HUES48 (cell line): ENCODE measurements around the gene SLC6A8.
"Not testable (repeated sequence)": the region's sequence is repeated elsewhere in the genome, so short reads cannot be mapped to it uniquely, and the experiment has no call there.

Experiments used
- H3K27ac ChIP-seq: one replicate; pipeline ENCODE4 v1.7.0; 2013; ENCODE audit warnings: low read depth, low read length, inconsistent platforms
- H3K27me3 ChIP-seq: 2 replicates; pipeline ENCODE4 v1.6.1; 2013; ENCODE audit warnings: mild to moderate bottlenecking, low read length; ENCODE audit not compliant: control insufficient read depth, insufficient read depth
- H3K36me3 ChIP-seq: 2 replicates; pipeline ENCODE4 v1.6.1; 2013; ENCODE audit warnings: low read length; ENCODE audit not compliant: control insufficient read depth, insufficient read depth
- H3K4me1 ChIP-seq: 2 replicates; pipeline ENCODE4 v1.6.1; 2013; ENCODE audit warnings: mild to moderate bottlenecking, low read length; ENCODE audit not compliant: control insufficient read depth, insufficient read depth
- H3K4me3 ChIP-seq: 2 replicates; pipeline ENCODE4 v1.5.1; 2013; ENCODE audit warnings: mild to moderate bottlenecking, low read depth, low read length
- H3K9ac ChIP-seq: 2 replicates; pipeline ENCODE4 v1.6.1; 2013; ENCODE audit warnings: mild to moderate bottlenecking, low read depth, low read length, moderate library complexity
- H3K9me3 ChIP-seq: 2 replicates; pipeline ENCODE4 v1.6.1; 2013; ENCODE audit warnings: low read length; ENCODE audit not compliant: control insufficient read depth, insufficient read depth

Gene SLC6A8

GRCh38 chrX:153674219-153674851, 13.4 kb upstream of the SLC6A8 start:
- Histone ChIP-seq H3K27ac (peak overlapping the region; percentile 64), H3K4me3 (no peak overlapping the region), H3K27me3 (no peaks in the 10 kb centered on the region; the same call in 1 of the 2 replicates), H3K9me3 (peaks cover 34% of the 10 kb centered on the region; the same call in 1 of the 2 replicates), H3K9ac (no peak overlapping the region), H3K36me3 (no peaks in the 10 kb centered on the region), H3K4me1 (peaks cover 7% of the 10 kb centered on the region; the same call in 1 of the 2 replicates)

GRCh38 chrX:153681175-153681574, 6.6 kb upstream of the SLC6A8 start:
- Histone ChIP-seq H3K4me1 (peaks cover 9% of the 10 kb centered on the region; the same call in 1 of the 2 replicates), H3K27me3 (no peaks in the 10 kb centered on the region), H3K4me3 (no peak overlapping the region), H3K27ac (no peak overlapping the region), H3K9ac (no peak overlapping the region), H3K36me3 (no peaks in the 10 kb centered on the region), H3K9me3 (peaks cover 30% of the 10 kb centered on the region)

GRCh38 chrX:153683486-153683885, 4.2 kb upstream of the SLC6A8 start:
- not testable (repeated sequence) for H3K27ac ChIP-seq, H3K36me3 ChIP-seq, H3K27me3 ChIP-seq, H3K4me3 ChIP-seq, H3K9ac ChIP-seq
- Histone ChIP-seq H3K4me1 (peaks cover 12% of the 10 kb centered on the region; the same call in 1 of the 2 replicates), H3K9me3 (peaks cover 26% of the 10 kb centered on the region)

- Histone ChIP-seq H3K4me3 (peak overlapping the region; percentile 15; the same call in 1 of the 2 replicates), H3K4me1 (peaks cover 12% of the 10 kb centered on the region; the same call in 1 of the 2 replicates), H3K9me3 (peaks cover 21% of the 10 kb centered on the region), H3K36me3 (no peaks in the 10 kb centered on the region), H3K27me3 (no peaks in the 10 kb centered on the region), H3K27ac (peak overlapping the region; percentile 90), H3K9ac (no peak overlapping the region)
These were observed 3.1 kb upstream of the SLC6A8 start for GRCh38 chrX:153684467-153685155.

GRCh38 chrX:153685156-153685536, 2.6 kb upstream of the SLC6A8 start:
- Histone ChIP-seq H3K4me3 (no peak overlapping the region; the same call in 1 of the 2 replicates), H3K9ac (no peak overlapping the region), H3K4me1 (peaks cover 12% of the 10 kb centered on the region; the same call in 1 of the 2 replicates), H3K27me3 (no peaks in the 10 kb centered on the region), H3K27ac (peak overlapping the region; percentile 90), H3K36me3 (0 out of 2 replicates have a peak, but pooled peaks cover 3% of the 10 kb centered on the region), H3K9me3 (peaks cover 23% of the 10 kb centered on the region)

GRCh38 chrX:153685751-153686696, 1.7 kb upstream of the SLC6A8 start:
- H3K9me3 ChIP-seq, result peaks cover 23% of the 10 kb centered on the region
- H3K9ac ChIP-seq, result no peak overlapping the region
- H3K27me3 ChIP-seq, result no peaks in the 10 kb centered on the region
- peaks cover 12% of the 10 kb centered on the region; the same call in 1 of the 2 replicates for H3K4me1 ChIP-seq
- H3K36me3 ChIP-seq, result peaks cover 8% of the 10 kb centered on the region; the same call in 1 of the 2 replicates
- peak overlapping the region; percentile 17 for H3K4me3 ChIP-seq
- H3K27ac ChIP-seq, result peak overlapping the region; percentile 90

GRCh38 chrX:153686711-153687110, 1.0 kb upstream of the SLC6A8 start:
- Histone ChIP-seq H3K9ac (no peak overlapping the region), H3K9me3 (peaks cover 19% of the 10 kb centered on the region)

GRCh38 chrX:153688071-153688470, 345 bp downstream of the SLC6A8 start:
- Histone ChIP-seq H3K4me3 (no peak overlapping the region), H3K9ac (no peak overlapping the region), H3K27ac (no peak overlapping the region), H3K9me3 (peaks cover 24% of the 10 kb centered on the region), H3K36me3 (peaks cover 21% of the 10 kb centered on the region; the same call in 1 of the 2 replicates), H3K4me1 (peaks cover 12% of the 10 kb centered on the region; the same call in 1 of the 2 replicates), H3K27me3 (no peaks in the 10 kb centered on the region)

More at GRCh38 chrX:153686711-153687110, 1.0 kb upstream of the SLC6A8 start:
- no peaks in the 10 kb centered on the region for H3K27me3 ChIP-seq
- H3K36me3 ChIP-seq, result peaks cover 14% of the 10 kb centered on the region; the same call in 1 of the 2 replicates
- H3K27ac ChIP-seq, result peak overlapping the region; percentile 76
- no peak overlapping the region for H3K4me3 ChIP-seq
- H3K4me1 ChIP-seq, result peaks cover 12% of the 10 kb centered on the region; the same call in 1 of the 2 replicates

- no peak overlapping the region; the same call in 1 of the 2 replicates for H3K9ac ChIP-seq
- peaks cover 24% of the 10 kb centered on the region; the same call in 1 of the 2 replicates for H3K36me3 ChIP-seq
- peaks cover 12% of the 10 kb centered on the region; the same call in 1 of the 2 replicates for H3K4me1 ChIP-seq
- H3K4me3 ChIP-seq, result peak overlapping the region; percentile 55; the same call in 1 of the 2 replicates
- H3K9me3 ChIP-seq, result peaks cover 22% of the 10 kb centered on the region
- no peaks in the 10 kb centered on the region for H3K27me3 ChIP-seq
- no peak overlapping the region for H3K27ac ChIP-seq
These were observed 780 bp downstream of the SLC6A8 start for GRCh38 chrX:153688506-153688905.

- Histone ChIP-seq H3K36me3 (peaks cover 24% of the 10 kb centered on the region), H3K27me3 (no peaks in the 10 kb centered on the region), H3K4me3 (peak overlapping the region; percentile 55; the same call in 1 of the 2 replicates), H3K9ac (no peak overlapping the region; the same call in 1 of the 2 replicates), H3K9me3 (peaks cover 17% of the 10 kb centered on the region), H3K4me1 (peaks cover 12% of the 10 kb centered on the region; the same call in 1 of the 2 replicates), H3K27ac (no peak overlapping the region)
These were observed 1.3 kb downstream of the SLC6A8 start for GRCh38 chrX:153688911-153689590.
